Measurements from ENCODE around the gene NQO2.

The NQO2 gene

GRCh38 chr6:2980465-2980855 lies 19.2 kb upstream of the NQO2 start:
- Mint-ChIP-seq H3K9me3 (no peaks in the 10 kb centered on the region), H3K36me3 (ENCODE audit: low read depth) (no peaks in the 10 kb centered on the region), H3K4me1 (peaks cover 61% of the 10 kb centered on the region), H3K27ac (no peak overlapping the region), H3K4me3 (no peak overlapping the region), H3K27me3 (ENCODE audit: low read depth, poor library complexity) (peaks cover 20% of the 10 kb centered on the region)
- TF ChIP-seq CTCF (IDR thresholded peaks at IDR 0.05), result no peak
- DNase-seq, result no peak

GRCh38 chr6:2982426-2983117 lies 17.1 kb upstream of the NQO2 start:
- Mint-ChIP-seq H3K27ac (peak overlapping the region; percentile 15), H3K4me3 (no peak overlapping the region), H3K9me3 (no peaks in the 10 kb centered on the region)

GRCh38 chr6:2984738-2985406 lies 14.8 kb upstream of the NQO2 start:
- TF ChIP-seq CTCF (IDR thresholded peaks at IDR 0.05), result no peak
- Mint-ChIP-seq H3K27ac (no peak overlapping the region), H3K9me3 (no peaks in the 10 kb centered on the region), H3K4me3 (no peak overlapping the region), H3K4me1 (peaks cover 69% of the 10 kb centered on the region), H3K27me3 (ENCODE audit: low read depth, poor library complexity) (peaks cover 22% of the 10 kb centered on the region), H3K36me3 (ENCODE audit: low read depth) (no peaks in the 10 kb centered on the region)
- no peak for DNase-seq

More at GRCh38 chr6:2982426-2983117, 17.1 kb upstream of the NQO2 start:
- no peak for DNase-seq
- TF ChIP-seq CTCF (IDR thresholded peaks at IDR 0.05), result no peak
- H3K4me1 Mint-ChIP-seq, result peaks cover 72% of the 10 kb centered on the region
- H3K36me3 Mint-ChIP-seq (ENCODE audit: low read depth), result no peaks in the 10 kb centered on the region
- H3K27me3 Mint-ChIP-seq (ENCODE audit: low read depth, poor library complexity), result peaks cover 22% of the 10 kb centered on the region

- no peak for DNase-seq
- no peak overlapping the region for H3K4me3 Mint-ChIP-seq
These were observed 12.9 kb upstream of the NQO2 start for GRCh38 chr6:2986722-2987221.

GRCh38 chr6:2988094-2988425 lies 11.6 kb upstream of the NQO2 start:
- Mint-ChIP-seq H3K4me1 (peaks cover 62% of the 10 kb centered on the region), H3K9me3 (peaks cover 4% of the 10 kb centered on the region), H3K4me3 (peak overlapping the region; percentile 82), H3K27me3 (ENCODE audit: low read depth, poor library complexity) (peaks cover 20% of the 10 kb centered on the region), H3K36me3 (ENCODE audit: low read depth) (no peaks in the 10 kb centered on the region), H3K27ac (peak overlapping the region; percentile 93)
- no peak for TF ChIP-seq CTCF (IDR thresholded peaks at IDR 0.05)
- no peak for DNase-seq

More at GRCh38 chr6:2986722-2987221, 12.9 kb upstream of the NQO2 start:
- H3K27ac Mint-ChIP-seq, result no peak overlapping the region
- H3K9me3 Mint-ChIP-seq, result no peaks in the 10 kb centered on the region
- H3K36me3 Mint-ChIP-seq (ENCODE audit: low read depth), result no peaks in the 10 kb centered on the region
- no peak for TF ChIP-seq CTCF (IDR thresholded peaks at IDR 0.05)
- H3K27me3 Mint-ChIP-seq (ENCODE audit: low read depth, poor library complexity), result peaks cover 21% of the 10 kb centered on the region
- H3K4me1 Mint-ChIP-seq, result peaks cover 73% of the 10 kb centered on the region
